ENCODE results near the gene ZNF407.

The ZNF407 gene

GRCh38 chr18:74914648-74915047, 317.0 kb downstream of the ZNF407 start:
- no peak for TF ChIP-seq EZH2phosphoT487 (IDR thresholded peaks at IDR 0.05; ENCODE audit: borderline replicate concordance, low read length)
- TF ChIP-seq CTCF (IDR thresholded peaks at IDR 0.05; ENCODE audit: low read depth, low read length, poor library complexity, severe bottlenecking) = no peak
- no peaks in the 10 kb centered on the region for H4K20me1 ChIP-seq (ENCODE audit: control insufficient read depth, insufficient read depth, low read depth, low read length)
- no peaks in the 10 kb centered on the region for H3K9me2 ChIP-seq (replicated peaks; ENCODE audit: control insufficient read depth, low read length)
- no peaks in the 10 kb centered on the region for H3K9me3 ChIP-seq (ENCODE audit: control insufficient read depth, insufficient read depth, low read length)
- no peak overlapping the region for H3K27ac ChIP-seq (ENCODE audit: low read depth, low read length)
- no peaks in the 10 kb centered on the region for H3K36me3 ChIP-seq (ENCODE audit: control insufficient read depth, low read length)
- H3K4me1 ChIP-seq (ENCODE audit: control insufficient read depth, low read length) = no peaks in the 10 kb centered on the region
- H3F3A ChIP-seq (ENCODE audit: control insufficient read depth, insufficient read depth) = no peaks in the 10 kb centered on the region
- H3K79me2 ChIP-seq (ENCODE audit: control insufficient read depth, low read length) = no peaks in the 10 kb centered on the region
- no peak overlapping the region for H3K4me2 ChIP-seq (ENCODE audit: low read length)
- no peak overlapping the region for H3K4me3 ChIP-seq (ENCODE audit: low read length)
- H3K27me3 ChIP-seq (ENCODE audit: control insufficient read depth, low read length) = no peaks in the 10 kb centered on the region

- Histone ChIP-seq H4K20me1 (ENCODE audit: control insufficient read depth, insufficient read depth, low read depth, low read length) (no peaks in the 10 kb centered on the region), H3K4me3 (ENCODE audit: low read length) (no peak overlapping the region), H3K79me2 (ENCODE audit: control insufficient read depth, low read length) (no peaks in the 10 kb centered on the region), H3K27me3 (ENCODE audit: control insufficient read depth, low read length) (no peaks in the 10 kb centered on the region), H3K4me2 (ENCODE audit: low read length) (no peak overlapping the region), H3K36me3 (ENCODE audit: control insufficient read depth, low read length) (no peaks in the 10 kb centered on the region), H3K4me1 (ENCODE audit: control insufficient read depth, low read length) (no peaks in the 10 kb centered on the region), H3K9me3 (ENCODE audit: control insufficient read depth, insufficient read depth, low read length) (no peaks in the 10 kb centered on the region), H3K27ac (ENCODE audit: low read depth, low read length) (no peak overlapping the region), H3F3A (ENCODE audit: control insufficient read depth, insufficient read depth) (no peaks in the 10 kb centered on the region), H3K9me2 (replicated peaks; ENCODE audit: control insufficient read depth, low read length) (no peaks in the 10 kb centered on the region)
- TF ChIP-seq EZH2phosphoT487 (IDR thresholded peaks at IDR 0.05; ENCODE audit: borderline replicate concordance, low read length) (no peak), CTCF (IDR thresholded peaks at IDR 0.05; ENCODE audit: low read depth, low read length, poor library complexity, severe bottlenecking) (no peak)
Measured at GRCh38 chr18:74916773-74917393, 319.2 kb downstream of the ZNF407 start.

GRCh38 chr18:74918276-74918790, 320.7 kb downstream of the ZNF407 start:
- Histone ChIP-seq H3K79me2 (ENCODE audit: control insufficient read depth, low read length) (no peaks in the 10 kb centered on the region), H3K4me3 (ENCODE audit: low read length) (no peak overlapping the region), H3K27me3 (ENCODE audit: control insufficient read depth, low read length) (no peaks in the 10 kb centered on the region), H4K20me1 (ENCODE audit: control insufficient read depth, insufficient read depth, low read depth, low read length) (no peaks in the 10 kb centered on the region), H3K36me3 (ENCODE audit: control insufficient read depth, low read length) (no peaks in the 10 kb centered on the region), H3K27ac (ENCODE audit: low read depth, low read length) (no peak overlapping the region), H3K9me2 (replicated peaks; ENCODE audit: control insufficient read depth, low read length) (no peaks in the 10 kb centered on the region), H3K4me1 (ENCODE audit: control insufficient read depth, low read length) (no peaks in the 10 kb centered on the region), H3F3A (ENCODE audit: control insufficient read depth, insufficient read depth) (no peaks in the 10 kb centered on the region), H3K9me3 (ENCODE audit: control insufficient read depth, insufficient read depth, low read length) (no peaks in the 10 kb centered on the region), H3K4me2 (ENCODE audit: low read length) (no peak overlapping the region)
- no peak for TF ChIP-seq CTCF (IDR thresholded peaks at IDR 0.05; ENCODE audit: low read depth, low read length, poor library complexity, severe bottlenecking)
- no peak for TF ChIP-seq EZH2phosphoT487 (IDR thresholded peaks at IDR 0.05; ENCODE audit: borderline replicate concordance, low read length)
